Activated naive CD8-positive, alpha-beta T cell treated with anti-CD3 and anti-CD28 coated beads, Interleukin-2, amount 10 ng/mL, durations not matched to agents 7 days and 5 days (primary cell): ENCODE data around the gene PSMD3. TPM values are rescaled to one million over a fixed set of nuclear protein-coding genes. Genes with fewer than 3 reads are reported as not detected.
A peak's percentile ranks its signal among the peaks of the same experiment; 100 is the strongest.

Experiments
- ATAC-seq: fragments of 150-1000 bp; cut with Tn5 transposase; one replicate; pipeline ENCODE4 v1.10.0; 2021; ENCODE audit warnings: low read depth, moderate library complexity
- POLR2A ChIA-PET: fragments of 350-600 bp; sonication (Branson Sonifier 250); formaldehyde crosslinking; loops from one replicate; lab custom pipeline; 2021; ENCODE audit warnings: antibody characterized with exemption; lab: Charles Lee
- DNase-seq: peaks from one replicate; pipeline ENCODE4 v3.0.0; 2021
- H3K27ac Mint-ChIP-seq: one replicate; pipeline ENCODE4 v1.8.0; 2022; ENCODE audit warnings: mild to moderate bottlenecking, mixed read lengths
- H3K27me3 Mint-ChIP-seq: one replicate; pipeline ENCODE4 v1.8.0; 2022; ENCODE audit warnings: mild to moderate bottlenecking, moderate library complexity, mixed read lengths
- H3K36me3 Mint-ChIP-seq: one replicate; pipeline ENCODE4 v1.8.0; 2021; ENCODE audit warnings: mild to moderate bottlenecking, mixed read lengths
- H3K4me1 Mint-ChIP-seq: one replicate; pipeline ENCODE4 v1.8.0; 2021; ENCODE audit warnings: mixed read lengths
- H3K4me3 Mint-ChIP-seq: one replicate; pipeline ENCODE4 v1.8.0; 2022; ENCODE audit warnings: mild to moderate bottlenecking, moderate library complexity, mixed read lengths
- H3K9me3 Mint-ChIP-seq: one replicate; pipeline ENCODE4 v1.8.0; 2021; ENCODE audit warnings: mixed read lengths
- total RNA-seq, 2 experiments: library from RNA; stranded (reverse); gene quantifications; one replicate each; pipeline ENCODE4 v1.2.3, GENCODE V29; 2021

The PSMD3 gene
- total RNA-seq, 2 experiments from 2014 or later: 82.5 to 87.9 TPM

DNA sequence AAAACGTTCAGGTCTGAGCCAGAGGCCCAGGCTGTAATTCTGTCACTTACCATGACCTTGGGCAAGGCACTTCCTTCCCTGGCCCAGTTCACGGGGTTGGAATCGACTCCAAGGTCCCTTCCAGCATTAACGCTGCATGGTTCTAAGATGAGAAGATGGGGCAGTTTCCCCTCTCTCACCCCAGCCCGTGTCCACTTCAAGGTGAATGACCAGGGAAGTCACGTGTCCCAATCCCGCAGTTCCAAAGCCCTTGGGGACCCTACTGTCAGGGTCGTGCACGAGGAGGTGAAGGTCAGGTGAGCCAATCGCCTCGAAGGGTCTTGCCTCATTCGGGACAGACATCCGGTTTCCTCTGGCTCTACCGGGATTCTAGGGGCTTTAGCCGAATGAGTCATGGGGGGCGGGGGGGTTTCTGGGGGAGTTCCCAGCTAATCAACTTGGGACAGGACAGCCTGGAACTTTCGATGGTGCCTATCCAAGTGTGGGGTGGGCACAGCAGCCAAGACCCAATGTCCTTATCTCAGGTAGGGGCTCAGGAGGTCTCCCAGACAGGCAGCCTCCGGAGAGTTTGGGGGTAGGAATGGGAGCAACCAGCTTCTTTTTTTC, 33.9 kb downstream of the PSMD3 start:
- POLR2A ChIA-PET: no interaction called here
- H3K4me3 Mint-ChIP-seq: no peak overlapping the region

DNA sequence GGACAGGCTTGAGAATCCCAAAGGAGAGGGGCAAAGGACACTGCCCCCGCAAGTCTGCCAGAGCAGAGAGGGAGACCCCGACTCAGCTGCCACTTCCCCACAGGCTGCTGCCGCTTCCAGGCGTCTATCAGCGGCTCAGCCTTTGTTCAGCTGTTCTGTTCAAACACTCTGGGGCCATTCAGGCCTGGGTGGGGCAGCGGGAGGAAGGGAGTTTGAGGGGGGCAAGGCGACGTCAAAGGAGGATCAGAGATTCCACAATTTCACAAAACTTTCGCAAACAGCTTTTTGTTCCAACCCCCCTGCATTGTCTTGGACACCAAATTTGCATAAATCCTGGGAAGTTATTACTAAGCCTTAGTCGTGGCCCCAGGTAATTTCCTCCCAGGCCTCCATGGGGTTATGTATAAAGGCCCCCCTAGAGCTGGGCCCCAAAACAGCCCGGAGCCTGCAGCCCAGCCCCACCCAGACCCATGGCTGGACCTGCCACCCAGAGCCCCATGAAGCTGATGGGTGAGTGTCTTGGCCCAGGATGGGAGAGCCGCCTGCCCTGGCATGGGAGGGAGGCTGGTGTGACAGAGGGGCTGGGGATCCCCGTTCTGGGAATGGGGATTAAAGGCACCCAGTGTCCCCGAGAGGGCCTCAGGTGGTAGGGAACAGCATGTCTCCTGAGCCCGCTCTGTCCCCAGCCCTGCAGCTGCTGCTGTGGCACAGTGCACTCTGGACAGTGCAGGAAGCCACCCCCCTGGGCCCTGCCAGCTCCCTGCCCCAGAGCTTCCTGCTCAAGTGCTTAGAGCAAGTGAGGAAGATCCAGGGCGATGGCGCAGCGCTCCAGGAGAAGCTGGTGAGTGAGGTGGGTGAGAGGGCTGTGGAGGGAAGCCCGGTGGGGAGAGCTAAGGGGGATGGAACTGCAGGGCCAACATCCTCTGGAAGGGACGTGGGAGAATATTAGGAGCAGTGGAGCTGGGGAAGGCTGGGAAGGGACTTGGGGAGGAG, 34.7 kb downstream of the PSMD3 start, which contains the start of gene CSF3:
Gene CSF3, plus strand, starts transcription at position 436 of the 993 bp plus-strand sequence. Its CDS starts 35 bp downstream, at position 471.
- no peaks in the 10 kb centered on the region for H3K9me3 Mint-ChIP-seq
- POLR2A ChIA-PET: interaction anchor here (1.1 kb wide), 1 partner anchor 108 kb away, joined by 3 read pairs; no protein-coding TSS in a partner anchor
- H3K27me3 Mint-ChIP-seq: peaks cover 7% of the 10 kb centered on the region
- DNase-seq: no peak
- no peak for ATAC-seq
- peaks cover 16% of the 10 kb centered on the region for H3K4me1 Mint-ChIP-seq
- peaks cover 2% of the 10 kb centered on the region for H3K36me3 Mint-ChIP-seq
- no peak within 1 kb of the TSS for H3K27ac Mint-ChIP-seq
- no peak within 1 kb of the TSS for H3K4me3 Mint-ChIP-seq

More for the DNA sequence above, 33.9 kb downstream of the PSMD3 start:
- Mint-ChIP-seq H3K27ac (no peak overlapping the region), H3K9me3 (no peaks in the 10 kb centered on the region), H3K36me3 (peaks cover 2% of the 10 kb centered on the region), H3K27me3 (peaks cover 7% of the 10 kb centered on the region), H3K4me1 (peaks cover 19% of the 10 kb centered on the region)
- DNase-seq (no peak), ATAC-seq (no peak)

GRCh38 chr17:40015998-40016985, 35.7 kb downstream of the PSMD3 start:
- Mint-ChIP-seq H3K27me3 (peaks cover 7% of the 10 kb centered on the region), H3K4me1 (peaks cover 16% of the 10 kb centered on the region), H3K4me3 (no peak overlapping the region), H3K9me3 (no peaks in the 10 kb centered on the region), H3K27ac (no peak overlapping the region), H3K36me3 (peaks cover 3% of the 10 kb centered on the region)
- DNase-seq (no peak), ATAC-seq (no peak)
- POLR2A ChIA-PET: interaction anchor here (1.1 kb wide), 1 partner anchor 107 kb away, joined by 3 read pairs; no protein-coding TSS in a partner anchor

GRCh38 chr17:40017422-40018080, 36.9 kb downstream of the PSMD3 start:
- Mint-ChIP-seq H3K4me1 (peaks cover 8% of the 10 kb centered on the region), H3K9me3 (no peaks in the 10 kb centered on the region), H3K36me3 (peaks cover 3% of the 10 kb centered on the region), H3K27me3 (peaks cover 5% of the 10 kb centered on the region), H3K27ac (no peak overlapping the region), H3K4me3 (no peak overlapping the region)
- POLR2A ChIA-PET: no interaction called here
- DNase-seq (no peak), ATAC-seq (no peak)

DNA sequence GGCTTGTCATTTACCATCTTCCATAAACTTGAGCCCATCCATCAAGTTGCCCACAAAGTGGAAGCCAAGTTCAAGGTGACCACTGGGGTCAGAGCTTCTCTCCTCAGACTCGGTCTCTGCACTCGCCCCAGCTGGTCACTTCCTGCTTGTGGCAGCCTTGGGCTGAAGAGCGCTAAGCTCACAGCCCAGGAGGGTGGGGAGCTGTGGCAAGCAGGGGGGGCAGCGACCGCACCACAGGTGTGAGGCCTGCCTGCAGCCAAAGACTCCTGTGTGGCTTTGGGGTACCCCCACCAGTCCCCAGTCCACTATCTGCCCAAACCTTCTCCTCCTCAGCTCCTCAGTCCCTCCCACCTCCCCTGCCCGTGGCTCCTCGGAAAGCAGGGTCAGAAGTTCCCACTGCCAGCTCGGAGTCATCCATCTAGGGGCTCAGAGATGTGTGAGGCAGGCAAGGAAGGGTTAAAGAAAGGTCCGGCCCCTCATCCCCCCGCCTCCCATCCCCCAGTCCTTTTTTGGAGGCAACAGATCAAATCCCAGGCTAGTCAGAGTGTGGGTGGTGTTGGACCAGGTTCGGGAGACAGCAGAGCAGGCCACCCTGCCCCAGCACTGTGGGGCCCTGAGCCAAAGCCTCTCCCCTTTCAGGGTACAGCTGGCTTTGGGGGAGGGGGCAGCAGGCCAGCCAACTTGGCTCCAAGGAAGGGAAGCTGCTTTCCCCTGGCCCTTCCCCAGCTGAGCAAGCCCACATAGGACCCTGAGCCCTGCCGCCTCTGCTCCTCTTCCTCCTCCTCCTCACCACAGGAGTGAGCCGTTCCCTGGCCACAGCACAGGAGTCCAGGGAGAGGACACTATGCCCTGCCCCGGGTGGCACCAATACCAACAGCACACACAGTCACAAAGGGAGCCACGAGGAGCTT, 37.9 kb downstream of the PSMD3 start:
- ATAC-seq: no peak
- Mint-ChIP-seq H3K27me3 (peaks cover 5% of the 10 kb centered on the region), H3K36me3 (peaks cover 3% of the 10 kb centered on the region), H3K4me1 (peaks cover 6% of the 10 kb centered on the region), H3K9me3 (no peaks in the 10 kb centered on the region), H3K4me3 (no peak overlapping the region), H3K27ac (no peak overlapping the region)
- DNase-seq: no peak
- POLR2A ChIA-PET: no interaction called here

GRCh38 chr17:40019140-40019991, 38.8 kb downstream of the PSMD3 start:
- ATAC-seq: no peak
- H3K9me3 Mint-ChIP-seq: no peaks in the 10 kb centered on the region
- no peak for DNase-seq
- no peaks in the 10 kb centered on the region for H3K27me3 Mint-ChIP-seq
- peaks cover 3% of the 10 kb centered on the region for H3K36me3 Mint-ChIP-seq
- H3K27ac Mint-ChIP-seq: no peak overlapping the region
- POLR2A ChIA-PET: no interaction called here
- H3K4me3 Mint-ChIP-seq: no peak overlapping the region
- H3K4me1 Mint-ChIP-seq: no peaks in the 10 kb centered on the region

DNA sequence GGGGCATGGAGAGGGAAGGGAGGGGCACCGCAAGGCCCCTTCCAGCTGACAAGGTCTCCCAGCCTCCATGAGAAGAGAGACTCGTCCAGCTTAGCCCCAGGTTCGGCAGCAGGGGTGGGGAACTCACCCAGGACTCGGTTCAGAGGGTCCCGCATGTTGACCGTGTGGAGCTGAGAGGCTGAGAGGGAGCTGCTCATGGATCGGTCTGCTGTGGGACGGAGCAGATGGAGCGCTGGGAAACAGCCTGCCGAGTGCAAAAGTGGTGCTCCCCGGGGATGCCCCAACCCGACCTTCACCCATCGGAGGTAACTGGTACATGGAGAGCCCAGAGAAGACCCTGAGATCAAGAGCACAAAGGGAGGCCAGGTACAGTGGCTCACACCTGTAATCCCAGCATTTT, 39.5 kb downstream of the PSMD3 start:
- POLR2A ChIA-PET: no interaction called here
- no peak for ATAC-seq
- no peak for DNase-seq
- Mint-ChIP-seq H3K27me3 (no peaks in the 10 kb centered on the region), H3K4me1 (peaks cover under 1% of the 10 kb centered on the region), H3K27ac (no peak overlapping the region), H3K36me3 (peaks cover 6% of the 10 kb centered on the region), H3K4me3 (no peak overlapping the region), H3K9me3 (no peaks in the 10 kb centered on the region)

- H3K9me3 Mint-ChIP-seq: no peaks in the 10 kb centered on the region
- H3K4me3 Mint-ChIP-seq: no peak overlapping the region
- peak overlapping the region; percentile 40 for H3K27ac Mint-ChIP-seq
- H3K36me3 Mint-ChIP-seq: peaks cover 16% of the 10 kb centered on the region
- peaks cover 14% of the 10 kb centered on the region for H3K4me1 Mint-ChIP-seq
- H3K27me3 Mint-ChIP-seq: no peaks in the 10 kb centered on the region
- DNase-seq (no peak), ATAC-seq (no peak)
- POLR2A ChIA-PET: interaction anchor here (0.6 to 0.9 kb wide), 2 partner anchors 41 to 266 kb away, joined by 3 to 5 read pairs; partner anchors contain the start of gene PSMD3
Measured at GRCh38 chr17:40021451-40021971, 40.9 kb downstream of the PSMD3 start.

- DNase-seq: no peak
- no peak overlapping the region for H3K27ac Mint-ChIP-seq
- H3K9me3 Mint-ChIP-seq: no peaks in the 10 kb centered on the region
- no peak overlapping the region for H3K4me3 Mint-ChIP-seq
- ATAC-seq: no peak
- POLR2A ChIA-PET: interaction anchor here (0.9 kb wide), 1 partner anchor 42 kb away, joined by 5 read pairs; the partner anchor contains the start of gene PSMD3
- H3K36me3 Mint-ChIP-seq: peaks cover 16% of the 10 kb centered on the region
- peaks cover 18% of the 10 kb centered on the region for H3K4me1 Mint-ChIP-seq
- no peaks in the 10 kb centered on the region for H3K27me3 Mint-ChIP-seq
Measured at GRCh38 chr17:40022497-40022896, 41.9 kb downstream of the PSMD3 start.

DNA sequence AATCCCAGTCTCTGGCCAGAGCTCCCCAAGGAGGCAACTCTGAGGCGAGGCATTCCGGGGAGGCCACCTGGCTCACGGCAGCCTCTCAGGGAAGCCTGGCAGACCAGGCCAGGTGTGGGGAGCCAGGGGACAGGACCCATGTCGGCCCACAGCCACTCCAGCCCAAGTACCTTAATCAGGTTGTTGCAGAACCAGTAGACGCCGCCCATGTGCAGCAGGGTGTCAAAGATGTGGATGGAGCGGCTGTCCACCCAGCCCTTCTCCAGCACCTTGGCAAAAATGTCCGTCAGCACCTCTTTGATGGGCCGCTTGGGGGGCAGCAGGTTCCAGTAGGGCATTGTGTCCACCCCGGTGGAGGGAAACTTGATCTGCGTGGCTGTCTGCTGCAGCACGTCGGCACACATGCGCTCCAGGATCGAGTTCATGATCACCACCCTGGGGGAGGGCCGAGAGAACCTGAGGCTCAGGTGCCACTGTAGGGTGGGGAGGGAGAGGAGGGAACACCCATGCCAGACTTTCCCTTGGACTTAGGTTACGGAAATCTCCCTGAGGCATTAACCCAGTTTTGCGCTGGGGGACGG, 42.4 kb downstream of the PSMD3 start:
- H3K27me3 Mint-ChIP-seq: no peaks in the 10 kb centered on the region
- no peak overlapping the region for H3K27ac Mint-ChIP-seq
- DNase-seq (no peak), ATAC-seq (no peak)
- no peak overlapping the region for H3K4me3 Mint-ChIP-seq
- H3K9me3 Mint-ChIP-seq: no peaks in the 10 kb centered on the region
- POLR2A ChIA-PET: no interaction called here
- H3K4me1 Mint-ChIP-seq: peaks cover 18% of the 10 kb centered on the region
- H3K36me3 Mint-ChIP-seq: peaks cover 16% of the 10 kb centered on the region
